HCT116 (cell line): ENCODE measurements around the gene LRRC1. TPM values are rescaled to one million over a fixed set of nuclear protein-coding genes. Genes with fewer than 3 reads are reported as not detected.

Experiments used
- ATAC-seq: fragments of 200-7000 bp; cut with Tn5 transposase; 2 replicates; pipeline ENCODE4 v1.9.1; 2020; ENCODE audit warnings: mild to moderate bottlenecking, moderate library complexity
- BruUV-seq: library from RNA; stranded (reverse); fragments of 400-500 nt; replicated peaks from 2 replicates; lab custom pipeline; 2021; lab: Mats Ljungman, UMichigan
- CTCF ChIA-PET: fragments of 300-600 bp; sonication (Branson Sonifier 250); formaldehyde crosslinking; loops from one replicate; lab custom pipeline; 2021; ENCODE audit warnings: antibody characterized with exemption; lab: Charles Lee
- POLR2A ChIA-PET: fragments of 300-600, 350-600 bp; sonication (Branson Sonifier 250); formaldehyde crosslinking; loops from one replicate; lab custom pipeline; 2021; ENCODE audit warnings: antibody characterized with exemption; lab: Charles Lee
- RAD21 ChIA-PET, 2 experiments: fragments of 300-600 bp; sonication (Branson Sonifier 250); formaldehyde crosslinking; loops; one replicate each; lab custom pipeline; 2023; ENCODE audit warnings: low total read pairs in 2 of 2; ENCODE audit not compliant: uncharacterized antibody in 2 of 2, unreplicated experiment in 2 of 2, low non-redundant PET in 1 of 2; lab: Charles Lee
- DNase-seq: peaks from one replicate; pipeline ENCODE4 v3.0.0-alpha.2; 2010; ENCODE audit warnings: low read depth, low spot score
- H2AFZ ChIP-seq: fragments of 200-600 bp; shearing (Covaris generic), sonication (generic); 2 replicates; pipeline ENCODE4 v1.6.1; 2017; ENCODE audit warnings: low read depth, mixed run types, mixed read lengths, antibody characterized with exemption, low read length; ENCODE audit not compliant: poor library complexity, severe bottlenecking
- H3K27ac ChIP-seq: 2 replicates; pipeline ENCODE4 v1.5.1; 2012; ENCODE audit warnings: low read depth, low read length
- H3K27me3 ChIP-seq: fragments of 200-600 bp; sonication (generic); 2 replicates; pipeline ENCODE4 v1.6.1; 2016; ENCODE audit warnings: mixed run types, low read length, mixed read lengths; ENCODE audit not compliant: insufficient read depth
- H3K36me3 ChIP-seq, 2 experiments: fragments of 200-500 bp in 1 of 2; fragments of 200-600 bp in 1 of 2; sonication (Bioruptor generic) in 1 of 2; sonication (generic) in 1 of 2; 2 replicates each; pipeline versions ENCODE4 v1.5.1 to v1.6.1; 2014 to 2016; ENCODE audit warnings: low read length in 2 of 2, inconsistent platforms in 1 of 2, mixed read lengths in 1 of 2, mixed run types in 1 of 2; ENCODE audit not compliant: insufficient read depth in 2 of 2, control insufficient read depth in 1 of 2
- H3K4me1 ChIP-seq, 2 experiments: fragments of 200-600 bp in 1 of 2; sonication (generic) in 1 of 2; 2 replicates each; pipeline versions ENCODE4 v1.5.1 to v1.6.1; 2012 to 2017; ENCODE audit warnings: low read length in 2 of 2, inconsistent platforms in 1 of 2, mild to moderate bottlenecking in 1 of 2, mixed read lengths in 1 of 2, mixed run types in 1 of 2, moderate library complexity in 1 of 2; ENCODE audit not compliant: insufficient read depth in 2 of 2, control insufficient read depth in 1 of 2
- H3K4me2 ChIP-seq: fragments of 200-600 bp; sonication (generic); 2 replicates; pipeline ENCODE4 v1.6.1; 2017; ENCODE audit warnings: mixed run types, low read length, mixed read lengths
- H3K4me3 ChIP-seq, 2 experiments: fragments of 200-600 bp in 1 of 2; sonication (generic) in 1 of 2; replicated peaks in 1 of 2; 2 replicates each; pipeline ENCODE4 v1.5.1; 2011 to 2016; ENCODE audit warnings: low read length in 2 of 2, control low read depth in 1 of 2, low read depth in 1 of 2, mild to moderate bottlenecking in 1 of 2, mixed read lengths in 1 of 2, mixed run types in 1 of 2
- H3K79me2 ChIP-seq: fragments of 200-600 bp; sonication (generic); 2 replicates; pipeline ENCODE4 v1.6.1; 2017; ENCODE audit warnings: mild to moderate bottlenecking, mixed run types, low read length, moderate library complexity, mixed read lengths; ENCODE audit not compliant: insufficient read depth
- H3K9ac ChIP-seq: fragments of 200-600 bp; sonication (generic); 2 replicates; pipeline ENCODE4 v1.6.1; 2016; ENCODE audit warnings: low read length, mixed read lengths
- H3K9me2 ChIP-seq: fragments of 200-600 bp; sonication (generic), shearing (Covaris generic); 2 replicates; pipeline ENCODE4 v1.6.1; 2017; ENCODE audit warnings: mixed run types, mild to moderate bottlenecking, moderate library complexity; ENCODE audit not compliant: insufficient read depth
- H3K9me3 ChIP-seq, 2 experiments: fragments of 200-500 bp in 1 of 2; fragments of 200-600 bp in 1 of 2; sonication (Bioruptor generic) in 1 of 2; sonication (generic) in 1 of 2; 2 replicates each; pipeline ENCODE4 v1.6.1; 2014 to 2017; ENCODE audit warnings: low read length in 2 of 2, mixed read lengths in 2 of 2, inconsistent platforms in 1 of 2, low read depth in 1 of 2, mild to moderate bottlenecking in 1 of 2, mixed run types in 1 of 2, moderate library complexity in 1 of 2; ENCODE audit not compliant: control insufficient read depth in 1 of 2, insufficient read depth in 1 of 2
- H4K20me1 ChIP-seq: fragments of 200-600 bp; sonication (generic), shearing (Covaris generic); 2 replicates; pipeline ENCODE4 v1.6.1; 2017; ENCODE audit warnings: mixed run types, mild to moderate bottlenecking, moderate library complexity; ENCODE audit not compliant: insufficient read depth
- ELF1 ChIP-seq: IDR thresholded peaks from 2 replicates; pipeline ENCODE4 v1.6.1; 2012; ENCODE audit warnings: low read depth, borderline replicate concordance
- EZH2phosphoT487 ChIP-seq: fragments of 200-600 bp; IDR thresholded peaks from 2 replicates; pipeline ENCODE4 v1.6.1; 2018; ENCODE audit warnings: antibody characterized with exemption, borderline replicate concordance
- RAD21 ChIP-seq: IDR thresholded peaks from 2 replicates; pipeline ENCODE4 v1.6.1; 2012; ENCODE audit warnings: low read depth, mild to moderate bottlenecking
- REST ChIP-seq: IDR thresholded peaks from 2 replicates; pipeline ENCODE4 v1.6.1; 2012; ENCODE audit warnings: low read depth
- SIN3A ChIP-seq: IDR thresholded peaks from 2 replicates; pipeline ENCODE4 v1.6.1; 2012; ENCODE audit warnings: low read depth
- intact Hi-C: fragments of 100-400 bp; cut with micrococcal nuclease; formaldehyde crosslinking; loops from 2 replicates; pipeline ENCODE4 v1.10.0; 2022
- total RNA-seq: library from RNA; stranded (reverse); gene quantifications from one replicate; pipeline ENCODE4 v1.2.1, GENCODE V29; 2021; ENCODE audit not compliant: unreplicated experiment

LRRC1 gene
- total RNA-seq, 1 experiment from 2014 or later, result 19.8 TPM

- BruUV-seq, result no TSS peak
- no peaks in the 10 kb centered on the region for H3K27me3 ChIP-seq
- intact Hi-C loops, result no loop called here
- no peaks in the 10 kb centered on the region for H4K20me1 ChIP-seq
- H3K9ac ChIP-seq, result no peak overlapping the region
- H3K9me2 ChIP-seq, result no peaks in the 10 kb centered on the region
- H2AFZ ChIP-seq, result no peak overlapping the region
- ChIA-PET CTCF (no interaction called here), POLR2A (no interaction called here)
- ATAC-seq, result no peak
- no peak overlapping the region for H3K27ac ChIP-seq
- H3K9me3 ChIP-seq, result no peaks in the 10 kb centered on the region; a peak in 1 of 4 replicates
- no peak overlapping the region for H3K4me2 ChIP-seq
- TF ChIP-seq RAD21 (no peak), ELF1 (no peak), EZH2phosphoT487 (no peak), REST (no peak), SIN3A (no peak)
- TF ChIP-seq, all 23 proteins: peak for 0
- no peak overlapping the region for H3K4me3 ChIP-seq
- H3K4me1 ChIP-seq, result no peaks in the 10 kb centered on the region
- RAD21 ChIA-PET, result no interaction called here
- no peak for DNase-seq
- H3K36me3 ChIP-seq, result no peaks in the 10 kb centered on the region
- H3K79me2 ChIP-seq, result peaks cover 40% of the 10 kb centered on the region
Observed at GRCh38 chr6:53845280-53846195, 50.7 kb downstream of the LRRC1 start.
